ENCODE measurements around the gene NARS2. TPM values are rescaled to one million over a fixed set of nuclear protein-coding genes. Genes with fewer than 3 reads are reported as not detected.

The NARS2 gene
- total and polyA plus RNA-seq, 9 of the 15 experiments (the other 6 are each of a cell fraction or from before 2014, with no cell fraction given) = 26.8 to 48.0 (median 34.2) TPM

GRCh38 chr11:78573681-78574080 lies 983 bp downstream of the NARS2 start:
- Histone ChIP-seq H4K20me1 (replicated peaks; ENCODE audit: control insufficient read depth, insufficient read depth, low read length) (no peaks in the 10 kb centered on the region), H3K9me3 (replicated peaks; ENCODE audit: control insufficient read depth, insufficient read depth, low read depth, low read length) (no peaks in the 10 kb centered on the region), H3K36me3 (ENCODE audit: control insufficient read depth, insufficient read depth, low read length) (peaks cover 33% of the 10 kb centered on the region; the same call in 1 of the 3 replicates), H3K4me2 (ENCODE audit: insufficient read depth, low read length) (peak overlapping the region; percentile 92), H3K9ac (ENCODE audit: insufficient read depth in 1 of 2, low read depth in 2 of 2, low read length in 2 of 2) (peak overlapping the region; percentile 80 to 95; a peak in 3 of 4 replicates), H3K27me3 (ENCODE audit: control insufficient read depth in 2 of 2, insufficient read depth in 2 of 2, low read length in 2 of 2) (no peaks in the 10 kb centered on the region), H3K4me3 (peak overlapping the region; percentile 75), H2AFZ (ENCODE audit: low read depth, low read length) (peak overlapping the region; percentile 99), H3K9me1 (ENCODE audit: control insufficient read depth, insufficient read depth, low read length) (no peaks in the 10 kb centered on the region), H3K79me2 (ENCODE audit: control insufficient read depth, insufficient read depth, low read length) (peaks cover 29% of the 10 kb centered on the region), H3K27ac (ENCODE audit: extremely low read depth, low read depth, low read length) (peak overlapping the region; percentile 82; the same call in 1 of the 3 replicates), H3K4me1 (replicated peaks in 1 of 2; ENCODE audit: control insufficient read depth in 2 of 2, insufficient read depth in 2 of 2, low read length in 2 of 2) (peaks cover 6 to 12% of the 10 kb centered on the region in 2 experiments; a peak in 3 of 5 replicates)
- intact Hi-C loops (cut with micrococcal nuclease) (no loop called here), in situ Hi-C loops (cut with MboI) (no loop called here)
- ChIA-PET CTCF (ENCODE audit: low intra/inter-chr PET ratio) (no interaction called here), POLR2A (interaction anchor here (1.1 to 1.7 kb wide), 2 partner anchors 9 to 367 kb away, joined by 3 to 4 read pairs; no protein-coding TSS in a partner anchor)
- WGBS (ENCODE audit: insufficient coverage, low coverage, missing lambda C conversion rate) = 4% methylated on average over 5 of the region's 5 CpGs
- DNase-seq (ENCODE audit: extremely low read depth in 1 of 4, low spot score in 3 of 4) (no peak), FAIRE-seq (no peak), ATAC-seq (no peak)
- no TSS peak for BruUV-seq (replicated peaks)
- no peak for TF ChIP-seq FOXO4 (CRISPR knock-in tag; IDR thresholded peaks at IDR 0.05)
- no peak for TF ChIP-seq ZNF134 (CRISPR knock-in tag; conservative IDR thresholded peaks at IDR 0.05)
- no peak for TF ChIP-seq RAD51 (IDR thresholded peaks at IDR 0.05; ENCODE audit: borderline replicate concordance, low read depth)
- no peak for TF ChIP-seq SFPQ (IDR thresholded peaks at IDR 0.05; ENCODE audit: low read depth, low read length)
- no peak for TF ChIP-seq SAFB (IDR thresholded peaks at IDR 0.05; ENCODE audit: borderline replicate concordance, low read depth, low read length)
- TF ChIP-seq PBX2 (CRISPR knock-in tag; IDR thresholded peaks at IDR 0.05; ENCODE audit: low read depth) = no peak
- no peak for TF ChIP-seq PBX2 (tag; conservative IDR thresholded peaks at IDR 0.05; ENCODE audit: low read depth)
- TF ChIP-seq ZNF507 (tag; conservative IDR thresholded peaks at IDR 0.05) = no peak
- TF ChIP-seq ZNF511 (CRISPR knock-in tag; IDR thresholded peaks at IDR 0.05) = no peak
- TF ChIP-seq MAX (CRISPR knock-in tag; IDR thresholded peaks at IDR 0.05) = no peak
- no peak for TF ChIP-seq ZNF347 (CRISPR knock-in tag; IDR thresholded peaks at IDR 0.05; ENCODE audit: low read depth)

All from K562 (cell line).